NCI-H748 treated with DMSO at 0.1 percent for 48 hours (cell line): ENCODE data around the gene ENTPD5.
"Not testable (repeated sequence)": the region's sequence is repeated elsewhere in the genome, so short reads cannot be mapped to it uniquely, and the experiment has no call there.

ENCODE experiments used
- DNase-seq: peaks from one replicate; lab custom pipeline; 2025; lab: John Stamatoyannopoulos, UW

ENTPD5 gene

GRCh38 chr14:73943083-73943482, 76.0 kb downstream of the ENTPD5 start:
- DNase-seq = no peak

- DNase-seq = no peak
Observed at GRCh38 chr14:73942180-73942579, 76.9 kb downstream of the ENTPD5 start.

GRCh38 chr14:73937012-73937411, 82.1 kb downstream of the ENTPD5 start:
- DNase-seq = no peak

- no peak for DNase-seq
Observed at GRCh38 chr14:73936548-73936947, 82.5 kb downstream of the ENTPD5 start.

GRCh38 chr14:73935666-73936065, 83.4 kb downstream of the ENTPD5 start:
- no peak for DNase-seq

GRCh38 chr14:73924337-73924736, 94.8 kb downstream of the ENTPD5 start:
- DNase-seq = no peak

GRCh38 chr14:73919457-73919856, 99.6 kb downstream of the ENTPD5 start:
- not testable (repeated sequence) for DNase-seq

GRCh38 chr14:73916324-73916723, 102.8 kb downstream of the ENTPD5 start:
- no peak for DNase-seq

- DNase-seq = no peak
Observed at GRCh38 chr14:73913256-73913655, 105.8 kb downstream of the ENTPD5 start.

- no peak for DNase-seq
Observed at GRCh38 chr14:73909681-73910080, 109.4 kb downstream of the ENTPD5 start.
